GM10266 (cell line): ENCODE measurements around the gene SSX5.
"Not testable (repeated sequence)": the region's sequence is repeated elsewhere in the genome, so short reads cannot be mapped to it uniquely, and the experiment has no call there.

Experiments used
- DNase-seq: peaks from one replicate; pipeline ENCODE4 v3.0.0; 2012; ENCODE audit errors: extremely low spot score
- TF ChIP-seq, protein P1 (sequence below): IDR thresholded peaks from 2 replicates; pipeline ENCODE4 v1.5.1; 2012; ENCODE audit warnings: mild to moderate bottlenecking, low read depth; ENCODE audit not compliant: control insufficient read depth, insufficient read depth; ENCODE audit errors: missing control alignments

SSX5 gene, protein sequence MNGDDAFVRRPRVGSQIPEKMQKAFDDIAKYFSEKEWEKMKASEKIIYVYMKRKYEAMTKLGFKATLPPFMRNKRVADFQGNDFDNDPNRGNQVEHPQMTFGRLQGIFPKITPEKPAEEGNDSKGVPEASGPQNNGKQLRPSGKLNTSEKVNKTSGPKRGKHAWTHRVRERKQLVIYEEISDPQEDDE

GRCh38 chrX:48196745-48197201, at the start of gene SSX5:
Gene SSX5 (minus strand): TSS chrX:48196795. CDS start chrX:48195358, 1,437 bp downstream.
- TF ChIP-seq, protein P1, sequence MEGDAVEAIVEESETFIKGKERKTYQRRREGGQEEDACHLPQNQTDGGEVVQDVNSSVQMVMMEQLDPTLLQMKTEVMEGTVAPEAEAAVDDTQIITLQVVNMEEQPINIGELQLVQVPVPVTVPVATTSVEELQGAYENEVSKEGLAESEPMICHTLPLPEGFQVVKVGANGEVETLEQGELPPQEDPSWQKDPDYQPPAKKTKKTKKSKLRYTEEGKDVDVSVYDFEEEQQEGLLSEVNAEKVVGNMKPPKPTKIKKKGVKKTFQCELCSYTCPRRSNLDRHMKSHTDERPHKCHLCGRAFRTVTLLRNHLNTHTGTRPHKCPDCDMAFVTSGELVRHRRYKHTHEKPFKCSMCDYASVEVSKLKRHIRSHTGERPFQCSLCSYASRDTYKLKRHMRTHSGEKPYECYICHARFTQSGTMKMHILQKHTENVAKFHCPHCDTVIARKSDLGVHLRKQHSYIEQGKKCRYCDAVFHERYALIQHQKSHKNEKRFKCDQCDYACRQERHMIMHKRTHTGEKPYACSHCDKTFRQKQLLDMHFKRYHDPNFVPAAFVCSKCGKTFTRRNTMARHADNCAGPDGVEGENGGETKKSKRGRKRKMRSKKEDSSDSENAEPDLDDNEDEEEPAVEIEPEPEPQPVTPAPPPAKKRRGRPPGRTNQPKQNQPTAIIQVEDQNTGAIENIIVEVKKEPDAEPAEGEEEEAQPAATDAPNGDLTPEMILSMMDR: no peak
- no peak for DNase-seq

DNA sequence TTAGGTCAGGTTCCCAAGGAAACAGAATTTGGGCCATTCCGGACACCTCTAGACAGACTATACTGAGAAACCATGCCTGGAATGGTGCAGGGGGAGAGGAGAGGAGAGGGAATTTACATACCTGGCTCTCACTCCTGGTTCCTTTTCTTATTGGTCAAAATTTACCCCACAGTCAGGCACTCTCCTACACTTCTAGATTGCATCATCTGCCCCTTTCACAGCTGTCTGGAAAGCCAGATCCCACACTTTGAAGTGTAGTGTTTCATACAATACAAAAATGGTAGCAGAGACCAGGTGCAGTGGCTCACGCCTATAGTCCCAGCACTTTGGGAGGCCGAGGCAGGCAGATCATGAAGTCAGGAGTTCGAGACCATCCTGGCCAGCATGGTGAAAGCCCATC, 27.6 kb upstream of the SSX5 start:
- DNase-seq: not testable (repeated sequence)

GRCh38 chrX:48214341-48214740, 17.7 kb upstream of the SSX5 start:
- DNase-seq: not testable (repeated sequence)

DNA sequence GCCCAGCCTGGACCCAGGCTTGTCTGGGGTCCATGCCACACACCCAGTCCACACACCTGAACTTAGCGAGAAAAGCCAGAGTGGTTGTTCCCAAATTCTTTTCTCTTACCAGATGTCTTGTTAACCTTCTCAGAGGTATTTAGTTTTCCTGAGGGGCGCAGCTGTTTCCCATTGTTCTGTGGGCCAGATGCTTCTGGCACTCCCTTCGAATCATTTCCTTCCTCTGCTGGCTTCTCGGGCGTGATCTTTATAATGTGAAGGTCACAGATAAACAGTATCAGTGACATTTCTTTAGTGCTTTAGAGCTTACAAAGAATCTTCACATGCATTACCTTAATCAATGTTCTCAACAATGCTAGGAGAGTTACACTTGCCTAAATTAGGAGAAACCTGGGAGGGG, 6.6 kb downstream of the SSX5 start:
- DNase-seq: not testable (repeated sequence)

DNA sequence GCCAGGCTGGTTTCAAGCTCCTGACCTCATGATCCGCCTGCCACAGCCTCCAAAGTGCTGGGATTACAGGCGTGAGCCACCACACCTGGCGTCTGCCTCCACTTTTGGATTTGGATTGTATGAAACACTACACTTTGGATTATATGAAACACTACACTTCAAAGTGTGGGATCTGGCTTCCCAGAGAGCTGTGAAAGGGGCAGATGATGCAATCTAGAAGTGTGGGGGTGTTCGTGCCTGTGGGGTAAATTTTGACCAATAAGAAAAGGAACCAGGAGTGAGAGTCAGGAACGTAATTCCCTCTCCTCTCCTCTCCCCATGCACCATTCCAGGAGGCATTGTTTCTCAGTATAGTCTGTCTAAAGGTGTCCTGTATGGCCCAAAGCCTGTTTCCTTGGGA, 14.7 kb downstream of the SSX5 start:
- not testable (repeated sequence) for DNase-seq

- no peak for DNase-seq
These were observed 15.8 kb downstream of the SSX5 start for GRCh38 chrX:48180811-48181210.

DNA sequence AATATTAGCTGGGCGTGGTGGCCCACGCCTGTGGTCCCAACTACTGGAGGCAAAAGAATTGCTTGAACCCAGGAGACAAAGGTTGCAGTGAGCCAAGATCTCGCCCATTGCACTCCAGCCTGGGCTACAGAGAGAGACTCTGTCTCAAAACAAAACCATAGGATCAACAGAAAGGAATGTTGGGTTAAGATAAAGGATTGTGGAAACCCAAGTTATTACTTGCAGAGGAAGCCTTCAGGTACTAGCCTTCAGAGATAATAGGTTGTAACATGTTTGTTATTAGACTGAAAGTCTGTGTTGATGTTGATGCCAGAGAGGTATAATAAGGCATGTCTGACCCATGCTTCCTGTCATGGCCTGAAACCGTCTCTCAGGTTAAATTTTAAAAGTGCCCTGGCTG, 16.9 kb downstream of the SSX5 start:
- TF ChIP-seq, protein P1: no peak

More at GRCh38 chrX:48180811-48181210, 15.8 kb downstream of the SSX5 start:
- TF ChIP-seq, protein P1: no peak

GRCh38 chrX:48166322-48166721, 30.3 kb downstream of the SSX5 start:
- DNase-seq: not testable (repeated sequence)

More for the DNA sequence above, 16.9 kb downstream of the SSX5 start:
- DNase-seq: no peak

GRCh38 chrX:48165241-48165640, 31.4 kb downstream of the SSX5 start:
- TF ChIP-seq, protein P1: no peak
- no peak for DNase-seq

GRCh38 chrX:48156014-48156413, 40.6 kb downstream of the SSX5 start:
- DNase-seq: no peak
- TF ChIP-seq, protein P1: no peak
